IMR-90 (cell line): ENCODE data around the gene SNX14. TPM values are rescaled to one million over a fixed set of nuclear protein-coding genes. Genes with fewer than 3 reads are reported as not detected.

Source experiments
- ATAC-seq: fragments of 200-7000 bp; cut with Tn5 transposase; 2 replicates; pipeline ENCODE4 v1.9.1; 2020; ENCODE audit warnings: low read depth, mild to moderate bottlenecking, moderate library complexity
- BruUV-seq: library from RNA; stranded (reverse); fragments of 400-500 nt; replicated peaks from 2 replicates; lab custom pipeline; 2021; lab: Mats Ljungman, UMichigan
- CTCF ChIA-PET: fragments of 300-600 bp; formaldehyde crosslinking; extraction: SDS; loops from one replicate; lab custom pipeline; 2021; ENCODE audit warnings: antibody characterized with exemption; lab: Yijun Ruan, JAX
- POLR2A ChIA-PET: fragments of 300-600 bp; sonication (Branson Sonifier 250); formaldehyde crosslinking; loops from one replicate; lab custom pipeline; 2022; ENCODE audit warnings: antibody characterized with exemption; ENCODE audit not compliant: unreplicated experiment; lab: Charles Lee
- DNase-seq: peaks from one replicate; pipeline ENCODE4 v3.0.0; 2013
- H2AFZ ChIP-seq: replicated peaks from 2 replicates; pipeline ENCODE3; 2013; ENCODE audit warnings: low read length, mild to moderate bottlenecking; ENCODE audit not compliant: poor library complexity
- H2AK5ac ChIP-seq: 2 replicates; pipeline ENCODE4 v1.6.1; 2013; ENCODE audit warnings: low read depth, low read length, inconsistent platforms
- H2AK9ac ChIP-seq: replicated peaks from 2 replicates; pipeline ENCODE3; 2013; ENCODE audit warnings: mild to moderate bottlenecking, low read depth, low read length, moderate library complexity; ENCODE audit not compliant: poor library complexity
- H2BK120ac ChIP-seq: 2 replicates; pipeline ENCODE4 v1.6.1; 2013; ENCODE audit warnings: low read depth, low read length, inconsistent platforms
- H2BK15ac ChIP-seq: 3 replicates; pipeline ENCODE4 v1.6.1; 2013; ENCODE audit warnings: low read depth, low read length, inconsistent platforms
- H2BK20ac ChIP-seq: 2 replicates; pipeline ENCODE4 v1.6.1; 2013; ENCODE audit warnings: low read depth, mild to moderate bottlenecking, inconsistent platforms, low read length, moderate library complexity
- H2BK5ac ChIP-seq: 2 replicates; pipeline ENCODE4 v1.6.1; 2013; ENCODE audit warnings: mild to moderate bottlenecking, low read depth, low read length, inconsistent platforms; ENCODE audit not compliant: poor library complexity, severe bottlenecking
- H3K14ac ChIP-seq: replicated peaks from 2 replicates; pipeline ENCODE4 v1.6.1; 2013; ENCODE audit warnings: low read depth, low read length, inconsistent platforms
- H3K18ac ChIP-seq: 2 replicates; pipeline ENCODE4 v1.6.1; 2013; ENCODE audit warnings: low read depth, low read length, control low read depth
- H3K23ac ChIP-seq: 2 replicates; pipeline ENCODE4 v1.6.1; 2013; ENCODE audit warnings: low read depth, low read length, inconsistent platforms
- H3K27ac ChIP-seq: 2 replicates; pipeline ENCODE4 v1.5.1; 2013; ENCODE audit warnings: mild to moderate bottlenecking, control low read depth, low read length; ENCODE audit not compliant: insufficient read depth
- H3K27me3 ChIP-seq: 2 replicates; pipeline ENCODE4 v1.6.1; 2013; ENCODE audit warnings: low read length; ENCODE audit not compliant: control insufficient read depth, insufficient read depth
- H3K36me3 ChIP-seq: 2 replicates; pipeline ENCODE4 v1.6.1; 2013; ENCODE audit warnings: low read length, mixed read lengths; ENCODE audit not compliant: control insufficient read depth, insufficient read depth
- H3K4ac ChIP-seq: 2 replicates; pipeline ENCODE4 v1.6.1; 2013; ENCODE audit warnings: low read depth, low read length, inconsistent platforms
- H3K4me1 ChIP-seq: 2 replicates; pipeline ENCODE4 v1.6.1; 2013; ENCODE audit warnings: low read length, mixed read lengths; ENCODE audit not compliant: control insufficient read depth, insufficient read depth
- H3K4me2 ChIP-seq: 2 replicates; pipeline ENCODE4 v1.6.1; 2013; ENCODE audit warnings: low read depth, mild to moderate bottlenecking, control low read depth, low read length, moderate library complexity
- H3K4me3 ChIP-seq: 2 replicates; pipeline ENCODE4 v1.5.1; 2013; ENCODE audit warnings: low read depth, mild to moderate bottlenecking, control low read depth, low read length, moderate library complexity; ENCODE audit not compliant: insufficient read depth
- H3K56ac ChIP-seq: 2 replicates; pipeline ENCODE4 v1.6.1; 2013; ENCODE audit warnings: low read length, inconsistent platforms; ENCODE audit not compliant: insufficient read depth; ENCODE audit errors: extremely low read depth
- H3K79me1 ChIP-seq, 2 experiments: 2 replicates each; pipeline ENCODE4 v1.6.1; 2013; ENCODE audit warnings: low read length in 2 of 2, inconsistent platforms in 1 of 2, low read depth in 1 of 2
- H3K9ac ChIP-seq: 2 replicates; pipeline ENCODE4 v1.6.1; 2013; ENCODE audit warnings: low read depth, low read length, control low read depth
- H3K9me1 ChIP-seq: 2 replicates; pipeline ENCODE4 v1.6.1; 2013; ENCODE audit warnings: low read length, inconsistent platforms; ENCODE audit not compliant: insufficient read depth
- H3K9me3 ChIP-seq: 2 replicates; pipeline ENCODE4 v1.6.1; 2013; ENCODE audit warnings: low read length; ENCODE audit not compliant: control insufficient read depth, insufficient read depth
- H4K20me1 ChIP-seq: 2 replicates; pipeline ENCODE4 v1.6.1; 2013; ENCODE audit warnings: low read length, inconsistent platforms; ENCODE audit not compliant: insufficient read depth
- H4K5ac ChIP-seq: 2 replicates; pipeline ENCODE4 v1.6.1; 2013; ENCODE audit warnings: mild to moderate bottlenecking, low read depth, low read length, control low read depth
- H4K8ac ChIP-seq, 2 experiments: 2 replicates each; pipeline ENCODE4 v1.6.1; 2013; ENCODE audit warnings: low read depth in 2 of 2, low read length in 2 of 2, control low read depth in 1 of 2, inconsistent platforms in 1 of 2
- H4K91ac ChIP-seq: 2 replicates; pipeline ENCODE4 v1.6.1; 2013; ENCODE audit warnings: low read depth, low read length, inconsistent platforms; ENCODE audit not compliant: insufficient read depth
- BHLHE40 ChIP-seq: fragments of 150-350 bp; IDR thresholded peaks from 2 replicates; pipeline ENCODE4 v1.6.1; 2016; ENCODE audit warnings: mild to moderate bottlenecking, low read depth, low read length
- CEBPB ChIP-seq: IDR thresholded peaks from 2 replicates; pipeline ENCODE4 v1.6.1; 2012; ENCODE audit warnings: low read depth, low read length, improper control_type of control experiment
- dilution Hi-C: fragments of 300-500 bp; cut with HindIII; formaldehyde crosslinking; loops from one replicate; pipeline ENCODE4 v1.14.3; 2018; ENCODE audit warnings: low sequenced_read_pairs; ENCODE audit not compliant: unreplicated experiment
- in situ Hi-C: fragments of 300-500 bp; cut with MboI; formaldehyde crosslinking; loops from 3 replicates; pipeline ENCODE4 v1.14.3; 2019; ENCODE audit warnings: low sequenced_read_pairs, inconsistent platforms, mixed read lengths
- intact Hi-C: fragments of 100-400 bp; cut with micrococcal nuclease; formaldehyde crosslinking; loops from 2 replicates; pipeline ENCODE4 v1.10.0; 2022
- polyA plus RNA-seq, 3 experiments: library from polyadenylated mRNA; depleted of rRNA; stranded (reverse); fragments of >200 nt; gene quantifications; 2 replicates each; pipeline ENCODE4 v1.2.3, GENCODE V29; 2012; ENCODE audit warnings: low replicate concordance in 1 of 3
- total RNA-seq: library from RNA; depleted of rRNA; stranded (reverse); fragments of >200 nt; gene quantifications from 2 replicates; pipeline ENCODE4 v1.2.3, GENCODE V29; 2012
- TF ChIP-seq, protein P1 (sequence below): conservative IDR thresholded peaks from 2 replicates; pipeline ENCODE4 v1.5.1; 2012; ENCODE audit warnings: mild to moderate bottlenecking, low read depth, low read length, improper control_type of control experiment

Gene SNX14
- total and polyA plus RNA-seq, 2 of the 4 experiments (the other 2 are of a cell fraction) = 39.9 to 61.8 TPM

- no peak for TF ChIP-seq BHLHE40
These were observed 124.2 kb downstream of the SNX14 start (continued) for GRCh38 chr6:85469276-85470022.

- ChIA-PET POLR2A (no interaction called here), CTCF (interaction anchor here (1.6 kb wide), 1 partner anchor 14 kb away, joined by 8 read pairs; no protein-coding TSS in a partner anchor)
- peak overlapping the region; percentile 59 for H2BK120ac ChIP-seq
- in situ Hi-C loops = no loop called here
- dilution Hi-C loops = no loop called here
- intact Hi-C loops = no loop called here
- H3K56ac ChIP-seq = no peak overlapping the region
- H2BK5ac ChIP-seq = peak overlapping the region; percentile 67
- peaks cover 4% of the 10 kb centered on the region; the same call in 1 of the 2 replicates for H4K20me1 ChIP-seq
- H2AK9ac ChIP-seq = peak overlapping the region; percentile 12
- H3K4me1 ChIP-seq = peaks cover 31% of the 10 kb centered on the region
- peak overlapping the region; percentile 1 to 75; a peak in 2 of 4 replicates for H4K8ac ChIP-seq
- peak overlapping the region; percentile 63; the same call in 1 of the 2 replicates for H2BK20ac ChIP-seq
- peak overlapping the region; percentile 78; the same call in 2 of the 3 replicates for H2BK15ac ChIP-seq
- peak overlapping the region; percentile 62 for H3K23ac ChIP-seq
- no peak overlapping the region for H3K4me3 ChIP-seq
- TF ChIP-seq, protein P1, sequence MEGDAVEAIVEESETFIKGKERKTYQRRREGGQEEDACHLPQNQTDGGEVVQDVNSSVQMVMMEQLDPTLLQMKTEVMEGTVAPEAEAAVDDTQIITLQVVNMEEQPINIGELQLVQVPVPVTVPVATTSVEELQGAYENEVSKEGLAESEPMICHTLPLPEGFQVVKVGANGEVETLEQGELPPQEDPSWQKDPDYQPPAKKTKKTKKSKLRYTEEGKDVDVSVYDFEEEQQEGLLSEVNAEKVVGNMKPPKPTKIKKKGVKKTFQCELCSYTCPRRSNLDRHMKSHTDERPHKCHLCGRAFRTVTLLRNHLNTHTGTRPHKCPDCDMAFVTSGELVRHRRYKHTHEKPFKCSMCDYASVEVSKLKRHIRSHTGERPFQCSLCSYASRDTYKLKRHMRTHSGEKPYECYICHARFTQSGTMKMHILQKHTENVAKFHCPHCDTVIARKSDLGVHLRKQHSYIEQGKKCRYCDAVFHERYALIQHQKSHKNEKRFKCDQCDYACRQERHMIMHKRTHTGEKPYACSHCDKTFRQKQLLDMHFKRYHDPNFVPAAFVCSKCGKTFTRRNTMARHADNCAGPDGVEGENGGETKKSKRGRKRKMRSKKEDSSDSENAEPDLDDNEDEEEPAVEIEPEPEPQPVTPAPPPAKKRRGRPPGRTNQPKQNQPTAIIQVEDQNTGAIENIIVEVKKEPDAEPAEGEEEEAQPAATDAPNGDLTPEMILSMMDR = no peak
- TF ChIP-seq CEBPB = peak; percentile 91
- DNase-seq (peak; percentile 57), ATAC-seq (no peak)
- no peak overlapping the region for H3K27ac ChIP-seq
- H4K91ac ChIP-seq = peak overlapping the region; percentile 38; the same call in 1 of the 2 replicates
- peaks cover 44 to 76% of the 10 kb centered on the region in 2 experiments for H3K79me1 ChIP-seq
- H3K4ac ChIP-seq = peak overlapping the region; percentile 81
- no peaks in the 10 kb centered on the region for H3K27me3 ChIP-seq
- no peak overlapping the region for H3K4me2 ChIP-seq
- peak overlapping the region; percentile 59 for H2AK5ac ChIP-seq
- H4K5ac ChIP-seq = no peak overlapping the region; the same call in 1 of the 2 replicates
- H3K9me1 ChIP-seq = peaks cover 36% of the 10 kb centered on the region
- H3K36me3 ChIP-seq = peaks cover 14% of the 10 kb centered on the region
- no peaks in the 10 kb centered on the region for H3K9me3 ChIP-seq
- BruUV-seq = no TSS peak
- H2AFZ ChIP-seq = no peak overlapping the region
- H3K14ac ChIP-seq = peak overlapping the region; percentile 68
- no peak overlapping the region for H3K9ac ChIP-seq
- peak overlapping the region; percentile 2; the same call in 1 of the 2 replicates for H3K18ac ChIP-seq
These were observed 125.3 kb downstream of the SNX14 start for GRCh38 chr6:85468326-85468725.
